ENCODE data around the gene DAGLB. TPM values are rescaled to one million over a fixed set of nuclear protein-coding genes. Genes with fewer than 3 reads are reported as not detected.

DAGLB gene
- total RNA-seq, 1 experiment from 2014 or later, result 24.1 TPM

GRCh38 chr7:6389728-6390127, 58.0 kb downstream of the DAGLB start:
- CTCF ChIA-PET, result no interaction called here
- Histone ChIP-seq H3K9me3 (ENCODE audit: low read depth, low read length, poor library complexity, severe bottlenecking) (no peaks in the 10 kb centered on the region), H3K27ac (ENCODE audit: low read depth, low read length, poor library complexity, severe bottlenecking) (no peak overlapping the region), H3K27me3 (replicated peaks; ENCODE audit: insufficient read depth, low read depth, low read length, poor library complexity) (no peaks in the 10 kb centered on the region), H3K36me3 (ENCODE audit: insufficient read depth, low read length, poor library complexity, severe bottlenecking) (peaks cover 37% of the 10 kb centered on the region), H3K4me3 (ENCODE audit: low read depth, low read length, poor library complexity, severe bottlenecking) (no peak overlapping the region), H3K4me1 (ENCODE audit: insufficient read depth, low read length, poor library complexity, severe bottlenecking) (peaks cover 15% of the 10 kb centered on the region)
- DNase-seq (ENCODE audit: low spot score), result no peak
- intact Hi-C loops (cut with micrococcal nuclease; ENCODE audit: unreplicated experiment), result no loop called here
- POLR2A ChIA-PET (ENCODE audit: low non-redundant PET), result no interaction called here
- BruUV-seq (replicated peaks), result no TSS peak
- no peak for TF ChIP-seq EZH2 (IDR thresholded peaks at IDR 0.05; ENCODE audit: borderline replicate concordance, low read depth, low read length, poor library complexity, severe bottlenecking)
- no peak for TF ChIP-seq CTCF (conservative IDR thresholded peaks at IDR 0.05; ENCODE audit: low read depth, low read length)

DNA sequence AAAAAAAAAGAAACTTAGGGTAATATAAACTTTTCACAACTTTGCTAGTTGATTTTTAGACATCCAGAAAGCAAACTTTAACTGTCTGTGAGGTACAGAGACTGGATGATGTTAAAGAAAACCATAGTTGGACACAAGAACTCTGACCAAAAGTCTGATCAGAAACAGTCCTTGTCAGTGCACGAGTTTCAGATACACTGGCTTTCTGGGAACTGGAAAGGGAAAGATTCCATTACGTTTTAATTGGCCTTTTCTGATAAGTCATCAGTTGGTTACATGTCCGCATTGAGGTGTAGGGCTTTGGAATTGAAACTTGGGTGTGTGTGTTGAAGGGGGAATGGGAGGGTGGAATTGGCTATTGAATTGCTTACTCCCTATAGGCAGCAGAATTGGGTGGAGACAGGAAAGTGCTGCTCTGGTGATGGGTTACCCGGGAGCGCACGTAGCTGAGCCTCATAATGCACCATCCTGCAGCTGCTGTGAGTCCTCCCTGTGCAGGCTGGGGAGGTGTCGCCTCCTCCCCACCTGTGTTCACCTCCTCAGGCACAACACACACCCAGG, 59.9 kb downstream of the DAGLB start:
- TF ChIP-seq CTCF (conservative IDR thresholded peaks at IDR 0.05; ENCODE audit: low read depth, low read length) (no peak), EZH2 (IDR thresholded peaks at IDR 0.05; ENCODE audit: borderline replicate concordance, low read depth, low read length, poor library complexity, severe bottlenecking) (no peak)
- Histone ChIP-seq H3K4me3 (ENCODE audit: low read depth, low read length, poor library complexity, severe bottlenecking) (no peak overlapping the region), H3K27ac (ENCODE audit: low read depth, low read length, poor library complexity, severe bottlenecking) (no peak overlapping the region), H3K27me3 (replicated peaks; ENCODE audit: insufficient read depth, low read depth, low read length, poor library complexity) (no peaks in the 10 kb centered on the region), H3K4me1 (ENCODE audit: insufficient read depth, low read length, poor library complexity, severe bottlenecking) (peaks cover 34% of the 10 kb centered on the region), H3K9me3 (ENCODE audit: low read depth, low read length, poor library complexity, severe bottlenecking) (no peaks in the 10 kb centered on the region), H3K36me3 (ENCODE audit: insufficient read depth, low read length, poor library complexity, severe bottlenecking) (peaks cover 37% of the 10 kb centered on the region)
- no TSS peak for BruUV-seq (replicated peaks)
- intact Hi-C loops (cut with micrococcal nuclease; ENCODE audit: unreplicated experiment), result no loop called here
- DNase-seq (ENCODE audit: low spot score), result no peak
- ChIA-PET POLR2A (ENCODE audit: low non-redundant PET) (no interaction called here), CTCF (no interaction called here)

DNA sequence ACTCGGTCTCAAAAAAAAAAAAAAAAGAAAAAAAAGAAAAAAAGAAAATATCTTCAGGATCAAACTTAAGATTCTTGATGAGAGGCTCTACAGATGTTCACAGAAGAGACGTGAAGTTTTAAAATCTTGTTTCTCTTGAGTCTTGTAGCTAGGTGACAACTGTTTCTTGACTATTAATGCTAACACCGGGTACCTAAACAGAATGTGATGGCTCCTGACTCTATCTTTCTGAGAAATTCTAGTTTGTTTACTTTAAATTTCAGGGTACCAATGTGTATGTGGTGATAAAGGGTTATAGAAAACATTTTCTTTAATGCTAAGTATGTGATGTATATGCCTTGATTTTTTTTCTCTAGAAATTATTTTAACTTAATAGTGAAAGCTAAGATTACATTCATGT, 61.0 kb downstream of the DAGLB start:
- DNase-seq (ENCODE audit: low spot score), result no peak
- Histone ChIP-seq H3K4me1 (ENCODE audit: insufficient read depth, low read length, poor library complexity, severe bottlenecking) (peaks cover 37% of the 10 kb centered on the region), H3K27ac (ENCODE audit: low read depth, low read length, poor library complexity, severe bottlenecking) (no peak overlapping the region), H3K9me3 (ENCODE audit: low read depth, low read length, poor library complexity, severe bottlenecking) (no peaks in the 10 kb centered on the region), H3K4me3 (ENCODE audit: low read depth, low read length, poor library complexity, severe bottlenecking) (no peak overlapping the region), H3K36me3 (ENCODE audit: insufficient read depth, low read length, poor library complexity, severe bottlenecking) (peaks cover 30% of the 10 kb centered on the region), H3K27me3 (replicated peaks; ENCODE audit: insufficient read depth, low read depth, low read length, poor library complexity) (no peaks in the 10 kb centered on the region)
- CTCF ChIA-PET, result no interaction called here
- intact Hi-C loops (cut with micrococcal nuclease; ENCODE audit: unreplicated experiment), result no loop called here
- BruUV-seq (replicated peaks), result no TSS peak
- no peak for TF ChIP-seq EZH2 (IDR thresholded peaks at IDR 0.05; ENCODE audit: borderline replicate concordance, low read depth, low read length, poor library complexity, severe bottlenecking)
- TF ChIP-seq CTCF (conservative IDR thresholded peaks at IDR 0.05; ENCODE audit: low read depth, low read length), result no peak
- POLR2A ChIA-PET (ENCODE audit: low non-redundant PET), result no interaction called here

Measured in A673 (cell line).